ENCODE measurements around the gene CD247. TPM values are rescaled to one million over a fixed set of nuclear protein-coding genes. Genes with fewer than 3 reads are reported as not detected.

The CD247 gene
- total RNA-seq, 4 donors from 2014 or later = 2.0 to 4.7 (median 2.6) TPM

- ATAC-seq (ENCODE audit: low FRiP score) (no peak), DNase-seq (ENCODE audit: low spot score) (no peak)
- TF ChIP-seq CTCF (IDR thresholded peaks at IDR 0.05) = no peak
Measured at GRCh38 chr1:167517535-167518330, 596 bp downstream of the CD247 start.

DNA sequence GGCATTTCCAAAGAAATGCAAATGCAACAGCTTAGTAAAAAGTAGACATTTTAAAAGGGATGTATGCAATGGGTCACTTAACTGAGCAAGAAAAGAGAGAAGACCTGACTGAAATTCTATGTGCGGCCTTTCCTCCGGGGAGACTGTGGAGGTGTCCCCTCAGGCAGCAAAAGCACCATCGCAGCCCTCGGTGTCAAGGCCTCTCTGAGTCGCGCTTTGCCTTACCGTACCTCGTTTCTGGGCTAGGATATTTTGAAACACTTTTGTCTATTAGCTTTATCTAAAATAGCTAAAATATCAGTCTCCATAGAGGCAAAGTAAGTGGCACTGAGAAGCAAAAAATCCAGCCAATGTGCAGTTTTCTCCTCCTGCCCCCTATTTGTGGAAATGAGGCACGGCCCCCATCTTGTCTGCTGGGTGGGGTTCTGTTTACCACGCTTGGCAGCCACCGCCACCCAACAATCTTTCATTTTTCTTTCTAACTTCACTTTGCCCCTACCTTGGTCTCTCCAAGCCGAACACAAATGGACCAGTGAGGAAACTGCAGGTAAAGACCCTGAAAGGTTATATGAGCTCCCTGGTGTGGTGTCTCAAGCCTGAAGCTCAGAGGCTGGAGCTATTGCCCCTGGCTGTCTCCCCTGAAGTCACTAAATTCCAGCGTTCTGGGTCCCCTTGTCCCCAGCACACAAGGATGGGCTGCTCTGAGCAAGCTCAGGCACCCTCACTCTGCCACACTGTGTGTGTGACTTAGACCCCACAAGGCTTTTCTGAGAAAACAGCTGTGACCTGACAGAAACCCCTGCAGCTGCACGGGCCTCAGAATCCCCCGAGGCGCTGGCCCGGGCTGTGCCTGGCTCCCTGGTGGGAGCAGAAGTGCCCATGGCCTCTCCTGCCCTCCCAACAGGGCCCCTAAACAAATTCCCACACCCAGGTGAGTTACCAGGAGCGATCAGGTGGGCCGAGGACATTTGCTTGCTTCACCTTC, 1.6 kb downstream of the CD247 start:
- TF ChIP-seq CTCF (IDR thresholded peaks at IDR 0.05) = no peak
- ATAC-seq (ENCODE audit: low FRiP score) (no peak), DNase-seq (ENCODE audit: low spot score) (no peak)

GRCh38 chr1:167515893-167516321, 2.4 kb downstream of the CD247 start:
- DNase-seq (ENCODE audit: low spot score) (no peak), ATAC-seq (ENCODE audit: low FRiP score) (no peak)
- TF ChIP-seq CTCF (IDR thresholded peaks at IDR 0.05) = no peak

DNA sequence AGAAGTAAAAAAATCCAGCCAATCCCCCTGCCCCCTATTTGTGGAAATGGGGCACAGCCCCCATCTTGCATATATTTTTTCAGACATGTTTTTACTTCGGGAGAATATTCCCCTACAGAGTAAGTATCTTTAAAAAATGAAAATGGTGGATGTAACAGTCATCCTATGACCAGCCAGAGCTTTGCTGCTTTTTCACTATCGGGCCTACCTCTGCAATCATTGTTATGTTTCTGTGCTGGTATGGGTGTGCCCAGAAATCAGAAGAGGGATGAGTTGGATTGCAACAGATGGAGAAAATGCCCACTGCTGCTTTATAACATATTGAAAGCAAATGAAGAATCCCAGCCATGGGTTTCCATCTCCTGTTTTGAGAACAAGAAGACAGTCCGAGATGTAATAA, 2.9 kb downstream of the CD247 start:
- no peak for TF ChIP-seq CTCF (IDR thresholded peaks at IDR 0.05)
- ATAC-seq (ENCODE audit: low FRiP score) = no peak

GRCh38 chr1:167514288-167514687, 4.0 kb downstream of the CD247 start:
- no peak for TF ChIP-seq CTCF (IDR thresholded peaks at IDR 0.05)
- ATAC-seq (ENCODE audit: low FRiP score) (no peak), DNase-seq (ENCODE audit: low spot score) (no peak)

More for the DNA sequence above, 2.9 kb downstream of the CD247 start:
- no peak for DNase-seq (ENCODE audit: low spot score)

DNA sequence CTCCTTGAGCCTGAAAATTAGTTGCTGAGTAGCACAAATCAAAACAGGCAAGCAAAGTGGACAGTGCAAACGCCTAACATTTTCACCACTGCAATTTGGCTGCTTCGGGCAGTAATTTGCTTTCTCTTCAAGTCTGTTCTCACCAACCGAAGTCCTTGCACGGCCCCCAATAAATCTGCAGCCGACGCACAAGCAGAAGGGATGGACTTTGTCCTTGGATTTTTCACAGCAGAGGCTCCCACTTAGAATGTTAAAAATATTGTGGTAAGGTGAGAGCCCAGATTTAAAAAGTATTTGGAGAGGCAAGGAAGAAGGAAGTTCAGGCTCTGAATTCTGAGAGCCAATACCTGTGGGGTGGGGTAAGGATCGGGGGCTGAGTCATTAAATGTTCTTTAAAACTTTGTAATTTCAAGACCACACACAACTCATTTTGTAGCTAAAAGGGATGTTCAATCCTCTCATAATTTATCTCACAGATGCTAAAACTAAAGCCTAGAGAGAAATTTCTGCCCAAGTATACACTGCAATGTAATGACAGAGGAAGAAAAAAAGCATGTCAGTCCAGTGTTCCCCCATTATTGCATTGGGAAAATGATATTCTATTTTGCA, 6.2 kb downstream of the CD247 start:
- DNase-seq (ENCODE audit: low spot score) (no peak), ATAC-seq (ENCODE audit: low FRiP score) (no peak)
- TF ChIP-seq CTCF (IDR thresholded peaks at IDR 0.05) = no peak
